ENCODE data around the gene FOXP3. TPM values are rescaled to one million over a fixed set of nuclear protein-coding genes. Genes with fewer than 3 reads are reported as not detected.
"Not testable (repeated sequence)": the region's sequence is repeated elsewhere in the genome, so short reads cannot be mapped to it uniquely, and the experiment has no call there.

Gene FOXP3
- total RNA-seq, result not detected
- long read RNA-seq, result 0 reads

GRCh38 chrX:49264460-49264859 lies at the start of gene FOXP3:
FOXP3 (minus strand) TSS chrX:49264710; CDS start chrX:49258505, 6,205 bp downstream.
- DNase-seq (ENCODE audit: low spot score), result no peak

- no peak for DNase-seq (ENCODE audit: low spot score)
Observed at GRCh38 chrX:49312176-49312575, 47.7 kb upstream of the FOXP3 start.

- no peak for DNase-seq (ENCODE audit: low spot score)
Observed at GRCh38 chrX:49310371-49310770, 45.9 kb upstream of the FOXP3 start.

- no peak for DNase-seq (ENCODE audit: low spot score)
Observed at GRCh38 chrX:49309401-49309981, 45.0 kb upstream of the FOXP3 start.

GRCh38 chrX:49308604-49309269 lies 44.2 kb upstream of the FOXP3 start:
- no peak for DNase-seq (ENCODE audit: low spot score)

- DNase-seq (ENCODE audit: low spot score), result not testable (repeated sequence)
Observed at GRCh38 chrX:49307775-49308174, 43.3 kb upstream of the FOXP3 start.

GRCh38 chrX:49303346-49303745 lies 38.8 kb upstream of the FOXP3 start, which contains the start of gene GAGE10:
GAGE10 (plus strand) TSS chrX:49303646; CDS start chrX:49304860, 1,214 bp downstream.
- no peak for DNase-seq (ENCODE audit: low spot score)

GRCh38 chrX:49300703-49301102 lies 36.2 kb upstream of the FOXP3 start:
- no peak for DNase-seq (ENCODE audit: low spot score)

- DNase-seq (ENCODE audit: low spot score), result not testable (repeated sequence)
Observed at GRCh38 chrX:49299293-49299692, 34.8 kb upstream of the FOXP3 start.

GRCh38 chrX:49292400-49293362 lies 28.2 kb upstream of the FOXP3 start:
- DNase-seq (ENCODE audit: low spot score), result peak; percentile 68

GRCh38 chrX:49291615-49292337 lies 27.3 kb upstream of the FOXP3 start:
- no peak for DNase-seq (ENCODE audit: low spot score)

- DNase-seq (ENCODE audit: low spot score), result peak; percentile 57
Observed at GRCh38 chrX:49290215-49290614, 25.7 kb upstream of the FOXP3 start.

- peak; percentile 73 for DNase-seq (ENCODE audit: low spot score)
Observed at GRCh38 chrX:49287665-49288064, 23.2 kb upstream of the FOXP3 start.

- peak; percentile 65 for DNase-seq (ENCODE audit: low spot score)
Observed at GRCh38 chrX:49286581-49286980, 22.1 kb upstream of the FOXP3 start.

- DNase-seq (ENCODE audit: low spot score), result peak; percentile 72
Observed at GRCh38 chrX:49286136-49286535, 21.6 kb upstream of the FOXP3 start.

- no peak for DNase-seq (ENCODE audit: low spot score)
Observed at GRCh38 chrX:49284212-49284611, 19.7 kb upstream of the FOXP3 start.

GRCh38 chrX:49282647-49283011 lies 18.1 kb upstream of the FOXP3 start:
- peak; percentile 59 for DNase-seq (ENCODE audit: low spot score)

- no peak for DNase-seq (ENCODE audit: low spot score)
Observed at GRCh38 chrX:49278081-49278480, 13.6 kb upstream of the FOXP3 start.

- DNase-seq (ENCODE audit: low spot score), result no peak
Observed at GRCh38 chrX:49277535-49277830, 13.0 kb upstream of the FOXP3 start.

- peak; percentile 51 for DNase-seq (ENCODE audit: low spot score)
Observed at GRCh38 chrX:49276671-49277534, 12.4 kb upstream of the FOXP3 start.
